ENCODE measurements around the gene TGFBR3. TPM values are rescaled to one million over a fixed set of nuclear protein-coding genes. Genes with fewer than 3 reads are reported as not detected.

The TGFBR3 gene
- total and polyA plus RNA-seq, 7 donors = 5.1 to 24.5 (median 8.9) TPM

DNA sequence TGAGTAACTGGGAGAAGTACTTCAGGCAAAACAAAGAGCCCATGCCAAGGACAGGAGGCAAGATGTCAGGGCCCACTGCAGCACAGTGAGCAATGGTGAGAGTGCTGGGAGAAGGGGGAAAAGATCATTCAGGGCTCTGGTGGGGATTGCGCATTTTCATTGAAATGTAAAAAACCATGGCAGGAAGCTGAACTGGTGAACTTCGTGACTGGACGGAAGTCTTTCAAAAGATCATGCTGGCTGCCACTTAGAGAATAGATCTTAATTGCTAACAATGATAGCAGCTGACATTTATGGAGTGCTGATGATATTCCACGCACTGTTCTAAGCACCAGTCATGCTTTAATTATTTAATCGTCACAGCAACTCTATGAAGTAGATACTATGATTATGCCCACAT is 107.0 kb downstream of the TGFBR3 start:
- WGBS, 3 donors = 68 to 81% (median 74%) methylated on average over 5 of the region's 5 CpGs
- Histone ChIP-seq H3K9me3 (no peaks in the 10 kb centered on the region), H3K36me3 (ENCODE audit: insufficient read depth in 1 of 2, low read depth in 1 of 2) (no peaks in the 10 kb centered on the region), H3K4me1 (peaks cover 11% of the 10 kb centered on the region), H3K27ac (no peak overlapping the region), H3K4me3 (no peak overlapping the region), H3K27me3 (ENCODE audit: insufficient read depth in 3 of 3, low read length in 2 of 3) (no peaks in the 10 kb centered on the region)
- DNase-seq (no peak), ATAC-seq (no peak)
- TF ChIP-seq, protein P1, sequence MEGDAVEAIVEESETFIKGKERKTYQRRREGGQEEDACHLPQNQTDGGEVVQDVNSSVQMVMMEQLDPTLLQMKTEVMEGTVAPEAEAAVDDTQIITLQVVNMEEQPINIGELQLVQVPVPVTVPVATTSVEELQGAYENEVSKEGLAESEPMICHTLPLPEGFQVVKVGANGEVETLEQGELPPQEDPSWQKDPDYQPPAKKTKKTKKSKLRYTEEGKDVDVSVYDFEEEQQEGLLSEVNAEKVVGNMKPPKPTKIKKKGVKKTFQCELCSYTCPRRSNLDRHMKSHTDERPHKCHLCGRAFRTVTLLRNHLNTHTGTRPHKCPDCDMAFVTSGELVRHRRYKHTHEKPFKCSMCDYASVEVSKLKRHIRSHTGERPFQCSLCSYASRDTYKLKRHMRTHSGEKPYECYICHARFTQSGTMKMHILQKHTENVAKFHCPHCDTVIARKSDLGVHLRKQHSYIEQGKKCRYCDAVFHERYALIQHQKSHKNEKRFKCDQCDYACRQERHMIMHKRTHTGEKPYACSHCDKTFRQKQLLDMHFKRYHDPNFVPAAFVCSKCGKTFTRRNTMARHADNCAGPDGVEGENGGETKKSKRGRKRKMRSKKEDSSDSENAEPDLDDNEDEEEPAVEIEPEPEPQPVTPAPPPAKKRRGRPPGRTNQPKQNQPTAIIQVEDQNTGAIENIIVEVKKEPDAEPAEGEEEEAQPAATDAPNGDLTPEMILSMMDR (IDR thresholded peaks at IDR 0.05) = no peak
- intact Hi-C loops (cut with DNase I) = no loop called here

DNA sequence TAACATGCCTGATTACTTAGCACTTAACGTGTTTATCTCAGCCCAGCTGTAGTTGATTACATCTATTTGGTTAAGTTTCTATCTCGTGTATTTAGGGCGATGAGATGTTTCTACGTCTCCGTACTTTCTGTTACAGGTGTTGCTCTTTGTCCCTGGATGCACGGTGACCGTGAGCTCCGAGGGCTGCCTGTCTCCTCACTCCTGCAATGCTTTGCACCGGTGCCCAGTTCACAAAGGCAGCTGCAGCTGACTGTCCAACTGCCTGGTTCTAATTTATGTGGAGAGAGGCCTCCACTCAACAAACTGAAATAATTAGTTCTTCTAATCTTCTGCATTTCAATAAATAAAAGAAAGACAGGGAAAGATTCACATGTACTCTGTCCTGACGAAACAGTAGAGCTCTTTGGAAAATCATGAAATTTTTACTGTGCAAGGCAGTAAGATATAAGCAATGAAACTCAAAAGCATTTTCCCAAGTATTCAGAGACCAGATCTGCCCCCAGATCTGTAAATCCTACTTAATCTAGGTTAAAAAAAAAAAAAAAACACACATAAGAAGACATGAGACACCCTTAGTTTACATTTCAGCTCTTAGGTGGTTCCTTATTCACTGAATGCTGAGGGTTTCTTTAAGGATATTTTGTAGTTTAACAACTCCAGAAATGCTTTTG is 108.2 kb downstream of the TGFBR3 start:
- DNase-seq (no peak), ATAC-seq (peak in 2 of 4 donors; percentile 62 to 75)
- Histone ChIP-seq H3K27me3 (ENCODE audit: insufficient read depth in 3 of 3, low read length in 2 of 3) (no peaks in the 10 kb centered on the region), H3K4me1 (peaks cover 7% of the 10 kb centered on the region), H3K36me3 (ENCODE audit: insufficient read depth in 1 of 2, low read depth in 1 of 2) (no peaks in the 10 kb centered on the region), H3K9me3 (no peaks in the 10 kb centered on the region), H3K27ac (no peak overlapping the region), H3K4me3 (no peak overlapping the region)
- intact Hi-C loops (cut with DNase I) = no loop called here
- 24 to 51% (median 30%) methylated on average over 10 of the region's 10 CpGs for WGBS, 3 donors
- TF ChIP-seq, protein P1 (IDR thresholded peaks at IDR 0.05) = no peak

DNA sequence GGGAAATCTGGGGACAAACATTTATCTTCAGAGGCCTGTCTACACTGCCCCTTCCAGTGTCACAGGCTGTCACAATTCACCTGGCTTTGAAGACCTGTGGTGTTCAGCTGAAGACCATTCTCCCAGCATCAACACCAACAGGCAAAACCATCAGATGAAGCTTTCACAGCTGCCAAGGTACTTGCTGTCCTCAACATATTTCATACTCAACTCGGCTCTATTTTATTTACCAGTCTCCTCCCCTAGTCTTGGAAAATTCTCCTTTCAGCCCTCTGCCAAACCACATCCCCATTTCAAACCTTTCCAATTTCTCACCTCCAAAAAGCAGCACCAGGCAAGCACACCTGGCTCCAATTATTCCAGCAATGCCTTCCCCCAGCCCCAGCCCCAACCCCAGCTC is 108.8 kb downstream of the TGFBR3 start:
- H3K27me3 ChIP-seq (ENCODE audit: insufficient read depth in 3 of 3, low read length in 2 of 3) = no peaks in the 10 kb centered on the region
- no peak overlapping the region for H3K4me3 ChIP-seq
- DNase-seq (no peak), ATAC-seq (no peak)
- no peaks in the 10 kb centered on the region for H3K9me3 ChIP-seq
- intact Hi-C loops (cut with DNase I) = no loop called here
- no peak overlapping the region for H3K27ac ChIP-seq
- peaks cover 7% of the 10 kb centered on the region for H3K4me1 ChIP-seq
- H3K36me3 ChIP-seq (ENCODE audit: insufficient read depth in 1 of 2, low read depth in 1 of 2) = no peaks in the 10 kb centered on the region
- WGBS, 3 donors = 19 to 33% (median 23%) methylated on average over 1 of the region's 1 CpG
- TF ChIP-seq, protein P1 (IDR thresholded peaks at IDR 0.05) = no peak

DNA sequence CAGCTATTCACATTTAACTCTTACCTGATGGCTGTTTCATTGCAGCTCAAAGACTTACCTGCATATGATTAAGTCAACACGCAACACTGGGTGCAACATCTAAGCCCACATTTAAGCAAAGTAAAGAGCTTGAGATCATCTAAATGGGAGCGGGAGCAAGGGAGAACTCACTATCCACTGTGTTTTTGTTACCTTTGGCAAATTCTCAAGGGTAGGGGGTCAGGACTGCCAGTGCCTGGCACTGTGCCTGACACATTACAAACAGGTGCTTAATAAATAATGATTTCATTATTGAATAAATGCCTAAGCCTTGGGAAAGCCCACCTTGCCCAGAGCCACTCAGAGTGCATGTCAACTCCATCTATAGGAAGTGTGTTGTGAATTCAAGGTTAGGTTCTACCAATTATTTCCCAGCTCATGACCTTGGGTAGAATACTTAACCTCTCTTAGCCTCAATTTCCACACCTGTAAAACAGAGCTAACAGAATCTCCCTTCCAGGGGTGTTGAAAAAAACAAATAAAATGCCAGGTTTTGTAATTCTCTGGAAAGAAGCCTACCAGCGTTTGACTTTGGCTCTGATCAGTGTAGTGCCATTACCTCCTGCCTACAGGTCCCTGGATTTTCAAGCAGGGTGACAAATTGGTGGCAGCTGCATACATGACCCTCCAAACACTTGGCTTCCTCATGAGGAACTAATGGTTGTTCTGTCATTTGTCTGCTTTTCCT is 109.7 kb downstream of the TGFBR3 start:
- ATAC-seq (no peak), DNase-seq (no peak)
- intact Hi-C loops (cut with DNase I) = no loop called here
- TF ChIP-seq, protein P1 (IDR thresholded peaks at IDR 0.05) = no peak
- Histone ChIP-seq H3K4me1 (peaks cover 7% of the 10 kb centered on the region), H3K36me3 (ENCODE audit: insufficient read depth in 1 of 2, low read depth in 1 of 2) (no peaks in the 10 kb centered on the region), H3K9me3 (no peaks in the 10 kb centered on the region), H3K27me3 (ENCODE audit: insufficient read depth in 3 of 3, low read length in 2 of 3) (no peaks in the 10 kb centered on the region), H3K27ac (no peak overlapping the region), H3K4me3 (no peak overlapping the region)
- WGBS, 3 donors = 37 to 48% (median 47%) methylated on average over 3 of the region's 3 CpGs

Measured in psoas muscle (tissue), 8 donors.